ENCODE measurements around the gene C4orf17. TPM values are rescaled to one million over a fixed set of nuclear protein-coding genes. Genes with fewer than 3 reads are reported as not detected.

The C4orf17 gene
- total RNA-seq, 1 experiment from 2014 or later: not detected

DNA sequence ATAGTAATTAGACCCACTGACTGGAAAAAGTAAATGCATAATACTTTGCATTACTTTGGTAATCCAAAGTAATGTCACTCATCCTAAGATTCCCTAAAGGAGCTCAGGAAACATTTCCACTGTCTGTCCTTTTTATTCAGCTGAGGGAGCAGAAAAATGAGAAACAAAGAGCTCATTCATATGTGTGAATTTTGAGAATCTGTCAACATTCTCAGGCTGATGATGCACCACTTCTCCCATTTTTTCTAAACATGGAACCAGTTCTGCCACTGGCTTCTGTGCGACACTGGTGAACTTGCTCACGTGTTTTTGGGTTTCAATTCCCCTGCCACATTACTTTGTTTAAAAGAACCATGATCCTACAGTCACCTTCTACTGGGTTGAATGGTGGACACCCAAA, 47.3 kb upstream of the C4orf17 start:
- no peak for TF ChIP-seq EZH2 (IDR thresholded peaks at IDR 0.05; ENCODE audit: borderline replicate concordance, low read depth, low read length, poor library complexity, severe bottlenecking)
- TF ChIP-seq, protein P1, sequence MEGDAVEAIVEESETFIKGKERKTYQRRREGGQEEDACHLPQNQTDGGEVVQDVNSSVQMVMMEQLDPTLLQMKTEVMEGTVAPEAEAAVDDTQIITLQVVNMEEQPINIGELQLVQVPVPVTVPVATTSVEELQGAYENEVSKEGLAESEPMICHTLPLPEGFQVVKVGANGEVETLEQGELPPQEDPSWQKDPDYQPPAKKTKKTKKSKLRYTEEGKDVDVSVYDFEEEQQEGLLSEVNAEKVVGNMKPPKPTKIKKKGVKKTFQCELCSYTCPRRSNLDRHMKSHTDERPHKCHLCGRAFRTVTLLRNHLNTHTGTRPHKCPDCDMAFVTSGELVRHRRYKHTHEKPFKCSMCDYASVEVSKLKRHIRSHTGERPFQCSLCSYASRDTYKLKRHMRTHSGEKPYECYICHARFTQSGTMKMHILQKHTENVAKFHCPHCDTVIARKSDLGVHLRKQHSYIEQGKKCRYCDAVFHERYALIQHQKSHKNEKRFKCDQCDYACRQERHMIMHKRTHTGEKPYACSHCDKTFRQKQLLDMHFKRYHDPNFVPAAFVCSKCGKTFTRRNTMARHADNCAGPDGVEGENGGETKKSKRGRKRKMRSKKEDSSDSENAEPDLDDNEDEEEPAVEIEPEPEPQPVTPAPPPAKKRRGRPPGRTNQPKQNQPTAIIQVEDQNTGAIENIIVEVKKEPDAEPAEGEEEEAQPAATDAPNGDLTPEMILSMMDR (conservative IDR thresholded peaks at IDR 0.05; ENCODE audit: low read depth, low read length): no peak
- no TSS peak for BruUV-seq (replicated peaks)
- Histone ChIP-seq H3K27me3 (replicated peaks; ENCODE audit: insufficient read depth, low read depth, low read length, poor library complexity) (peaks cover 19% of the 10 kb centered on the region), H3K36me3 (ENCODE audit: insufficient read depth, low read length, poor library complexity, severe bottlenecking) (no peaks in the 10 kb centered on the region), H3K9me3 (ENCODE audit: low read depth, low read length, poor library complexity, severe bottlenecking) (no peaks in the 10 kb centered on the region), H3K27ac (ENCODE audit: low read depth, low read length, poor library complexity, severe bottlenecking) (no peak overlapping the region), H3K4me3 (ENCODE audit: low read depth, low read length, poor library complexity, severe bottlenecking) (no peak overlapping the region), H3K4me1 (ENCODE audit: insufficient read depth, low read length, poor library complexity, severe bottlenecking) (no peaks in the 10 kb centered on the region)
- CTCF ChIA-PET: interaction anchor here (1.1 kb wide), 1 partner anchor 345 kb away, joined by 3 read pairs; no protein-coding TSS in a partner anchor
- POLR2A ChIA-PET (ENCODE audit: low non-redundant PET): no interaction called here
- DNase-seq (ENCODE audit: low spot score): no peak
- intact Hi-C loops (cut with micrococcal nuclease; ENCODE audit: unreplicated experiment): loop anchor here (1.0 to 5.0 kb wide), 2 partner anchors 46 to 345 kb away; no protein-coding TSS in a partner anchor

DNA sequence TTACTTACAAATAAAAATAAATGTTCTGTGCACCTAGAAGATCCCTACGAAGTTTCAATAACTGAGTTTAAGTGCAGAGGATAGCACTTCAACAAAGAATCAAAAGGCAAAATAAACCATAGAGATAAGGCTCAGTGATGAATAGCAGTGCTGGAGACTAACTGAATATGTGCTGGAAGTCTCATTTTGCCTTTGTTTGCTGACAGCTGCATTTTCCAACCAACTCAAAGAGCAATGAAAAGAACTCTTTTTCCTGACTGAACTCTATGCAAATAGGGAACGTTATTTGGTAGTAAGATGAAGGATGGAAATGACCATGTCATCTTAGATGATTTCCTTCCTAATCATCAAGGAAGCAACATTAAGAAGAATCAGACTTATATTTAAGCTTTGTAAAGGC, 42.9 kb upstream of the C4orf17 start:
- ChIA-PET POLR2A (ENCODE audit: low non-redundant PET) (no interaction called here), CTCF (interaction anchor here (0.7 kb wide), 1 partner anchor 288 kb away, joined by 3 read pairs; no protein-coding TSS in a partner anchor)
- no peak for DNase-seq (ENCODE audit: low spot score)
- Histone ChIP-seq H3K27me3 (replicated peaks; ENCODE audit: insufficient read depth, low read depth, low read length, poor library complexity) (peaks cover 19% of the 10 kb centered on the region), H3K9me3 (ENCODE audit: low read depth, low read length, poor library complexity, severe bottlenecking) (no peaks in the 10 kb centered on the region), H3K4me1 (ENCODE audit: insufficient read depth, low read length, poor library complexity, severe bottlenecking) (no peaks in the 10 kb centered on the region), H3K36me3 (ENCODE audit: insufficient read depth, low read length, poor library complexity, severe bottlenecking) (no peaks in the 10 kb centered on the region), H3K27ac (ENCODE audit: low read depth, low read length, poor library complexity, severe bottlenecking) (no peak overlapping the region), H3K4me3 (ENCODE audit: low read depth, low read length, poor library complexity, severe bottlenecking) (no peak overlapping the region)
- no peak for TF ChIP-seq EZH2 (IDR thresholded peaks at IDR 0.05; ENCODE audit: borderline replicate concordance, low read depth, low read length, poor library complexity, severe bottlenecking)
- TF ChIP-seq, protein P1 (conservative IDR thresholded peaks at IDR 0.05; ENCODE audit: low read depth, low read length): no peak
- intact Hi-C loops (cut with micrococcal nuclease; ENCODE audit: unreplicated experiment): no loop called here
- no TSS peak for BruUV-seq (replicated peaks)

DNA sequence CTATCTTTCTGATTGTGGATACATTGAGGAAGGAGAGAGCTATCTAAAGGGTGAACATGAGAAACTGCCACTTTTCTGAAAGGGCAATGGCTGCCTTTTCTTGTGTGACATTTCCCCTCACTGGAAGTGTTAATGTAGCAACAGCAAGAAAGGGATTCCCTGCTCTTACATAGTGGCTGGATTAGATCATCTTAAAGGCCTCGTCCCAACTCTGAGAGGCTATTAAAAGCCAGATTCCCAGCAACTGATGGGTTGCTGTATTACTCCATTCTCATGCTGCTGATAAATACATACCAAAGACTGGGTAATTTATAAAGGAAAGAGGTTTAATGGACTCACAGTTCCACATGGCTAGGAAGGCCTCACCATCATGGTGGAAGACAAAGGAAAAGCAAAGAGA, 41.9 kb upstream of the C4orf17 start:
- Histone ChIP-seq H3K4me1 (ENCODE audit: insufficient read depth, low read length, poor library complexity, severe bottlenecking) (no peaks in the 10 kb centered on the region), H3K27ac (ENCODE audit: low read depth, low read length, poor library complexity, severe bottlenecking) (no peak overlapping the region), H3K36me3 (ENCODE audit: insufficient read depth, low read length, poor library complexity, severe bottlenecking) (no peaks in the 10 kb centered on the region), H3K4me3 (ENCODE audit: low read depth, low read length, poor library complexity, severe bottlenecking) (no peak overlapping the region), H3K27me3 (replicated peaks; ENCODE audit: insufficient read depth, low read depth, low read length, poor library complexity) (peaks cover 19% of the 10 kb centered on the region), H3K9me3 (ENCODE audit: low read depth, low read length, poor library complexity, severe bottlenecking) (no peaks in the 10 kb centered on the region)
- CTCF ChIA-PET: no interaction called here
- POLR2A ChIA-PET (ENCODE audit: low non-redundant PET): no interaction called here
- intact Hi-C loops (cut with micrococcal nuclease; ENCODE audit: unreplicated experiment): no loop called here
- no TSS peak for BruUV-seq (replicated peaks)
- no peak for DNase-seq (ENCODE audit: low spot score)
- TF ChIP-seq, protein P1 (conservative IDR thresholded peaks at IDR 0.05; ENCODE audit: low read depth, low read length): no peak
- no peak for TF ChIP-seq EZH2 (IDR thresholded peaks at IDR 0.05; ENCODE audit: borderline replicate concordance, low read depth, low read length, poor library complexity, severe bottlenecking)

All from A673 (cell line).